Esophagus squamous epithelium (tissue), 5 donors: ENCODE measurements around the gene HLA-DPA1. TPM values are rescaled to one million over a fixed set of nuclear protein-coding genes. Genes with fewer than 3 reads are reported as not detected.

Experiments
- DNase-seq: peaks from one replicate; lab custom pipeline; 2025; lab: John Stamatoyannopoulos, UW
- H3K27ac ChIP-seq, 4 donors: fragments of 200-600 bp; sonication (generic); one replicate each; pipeline ENCODE4 v1.5.1; 2016 to 2019; ENCODE audit warnings: mild to moderate bottlenecking in 1 of 4
- H3K27me3 ChIP-seq, 4 donors: fragments of 200-600 bp; sonication (generic); 1 replicate in 3 of 4; 2 replicates in 1 of 4; pipeline versions ENCODE4 v1.5.1 to v1.6.0; 2017 to 2021; ENCODE audit warnings: antibody characterized with exemption in 1 of 4
- H3K36me3 ChIP-seq, 3 donors: fragments of 200-600 bp; sonication (generic); one replicate each; pipeline ENCODE4 v1.5.1; 2016 to 2019
- H3K4me1 ChIP-seq, 3 donors: fragments of 200-600 bp; sonication (generic); one replicate each; pipeline ENCODE4 v1.5.1; 2017 to 2019
- H3K4me3 ChIP-seq, 4 donors: fragments of 200-600 bp; sonication (generic); 1 replicate in 3 of 4; 2 replicates in 1 of 4; pipeline ENCODE4 v1.5.1; 2016 to 2019; ENCODE audit warnings: mild to moderate bottlenecking in 2 of 4, moderate library complexity in 1 of 4
- H3K9me3 ChIP-seq, 3 donors: fragments of 200-600 bp; sonication (generic); one replicate each; pipeline ENCODE4 v1.5.1; 2016 to 2019
- CTCF ChIP-seq, 6 experiments: fragments of 450-650 bp in 4 of 6; fragments of 200-600 bp in 2 of 6; sonication (generic) in 2 of 6; IDR thresholded peaks; one replicate each; pipeline ENCODE4 v1.5.1; 2016 to 2019; ENCODE audit warnings: antibody characterized with exemption in 6 of 6, mild to moderate bottlenecking in 4 of 6, moderate library complexity in 4 of 6
- POLR2A ChIP-seq, 4 donors: fragments of 450-650 bp; IDR thresholded peaks; one replicate each; pipeline ENCODE4 v1.6.1; 2017; ENCODE audit warnings: antibody characterized with exemption in 4 of 4, mild to moderate bottlenecking in 4 of 4, moderate library complexity in 3 of 4
- WGBS, 2 donors: methylation state at CpG; one replicate each; pipeline ENCODE4 v1.1.5; 2018; 5-methylcytosine and 5-hydroxymethylcytosine counted together
- intact Hi-C: fragments of 100-400 bp; cut with DNase I; formaldehyde crosslinking; loops from one replicate; pipeline ENCODE4 v1.15.0; 2022
- total RNA-seq, 4 donors: library from RNA; depleted of rRNA; stranded (reverse); fragments of >200 nt; gene quantifications; one replicate each; pipeline ENCODE4 v1.1.0, GENCODE V29; 2016
- donor health status: DM: yes; HTN: yes; CAD: no.

The HLA-DPA1 gene
- total RNA-seq, 4 donors from 2014 or later, result 6.2 to 114 (median 48.2) TPM

- Histone ChIP-seq H3K9me3 (no peaks in the 10 kb centered on the region), H3K36me3 (no peaks in the 10 kb centered on the region), H3K27me3 (no peaks in the 10 kb centered on the region), H3K27ac (no peak overlapping the region), H3K4me3 (no peak overlapping the region), H3K4me1 (peaks cover 0 to 19% (median 7%) of the 10 kb centered on the region in 3 donors)
- no peak for TF ChIP-seq POLR2A (IDR thresholded peaks at IDR 0.05)
- TF ChIP-seq CTCF (IDR thresholded peaks at IDR 0.05), result no peak
- no peak for DNase-seq
- intact Hi-C loops, result no loop called here
Measured at GRCh38 chr6:33024521-33024920, 48.9 kb downstream of the HLA-DPA1 start.

- Histone ChIP-seq H3K36me3 (no peaks in the 10 kb centered on the region), H3K4me1 (peaks cover 0 to 21% (median 11%) of the 10 kb centered on the region in 3 donors), H3K9me3 (no peaks in the 10 kb centered on the region), H3K4me3 (no peak overlapping the region), H3K27me3 (no peaks in the 10 kb centered on the region), H3K27ac (no peak overlapping the region)
- 58 to 87% methylated on average over 2 to 3 of the region's 3 CpGs for WGBS, 2 donors
- TF ChIP-seq CTCF (IDR thresholded peaks at IDR 0.05) (no peak), POLR2A (IDR thresholded peaks at IDR 0.05) (no peak)
- intact Hi-C loops, result no loop called here
- no peak for DNase-seq
Measured at GRCh38 chr6:33023536-33023935, 49.9 kb downstream of the HLA-DPA1 start.

GRCh38 chr6:33021917-33022316, 51.5 kb downstream of the HLA-DPA1 start:
- peaks cover 0 to 28% (median 21%) of the 10 kb centered on the region in 3 donors for H3K4me1 ChIP-seq
- H3K4me3 ChIP-seq, result no peak overlapping the region
- H3K27me3 ChIP-seq, result peaks cover 0 to 4% (median 0%) of the 10 kb centered on the region in 4 donors
- TF ChIP-seq POLR2A (IDR thresholded peaks at IDR 0.05), result no peak
- no peak for TF ChIP-seq CTCF (IDR thresholded peaks at IDR 0.05)
- H3K9me3 ChIP-seq, result no peaks in the 10 kb centered on the region
- WGBS, 2 donors, result 95 to 100% methylated on average over 2 to 8 of the region's 11 CpGs
- DNase-seq, result no peak
- no peaks in the 10 kb centered on the region for H3K36me3 ChIP-seq
- intact Hi-C loops, result no loop called here
- H3K27ac ChIP-seq, result no peak overlapping the region

- DNase-seq, result no peak
- Histone ChIP-seq H3K36me3 (no peaks in the 10 kb centered on the region), H3K27ac (peak overlapping the region; percentile 47 to 84 (median 78)), H3K9me3 (no peaks in the 10 kb centered on the region), H3K27me3 (peaks cover 0 to 15% (median 0%) of the 10 kb centered on the region in 4 donors), H3K4me3 (peak overlapping the region in 3 of 4 donors; percentile 15 to 54 (median 25)), H3K4me1 (peaks cover 0 to 28% (median 21%) of the 10 kb centered on the region in 3 donors)
- intact Hi-C loops, result no loop called here
- TF ChIP-seq CTCF (IDR thresholded peaks at IDR 0.05), result no peak
- no peak for TF ChIP-seq POLR2A (IDR thresholded peaks at IDR 0.05)
Measured at GRCh38 chr6:33019372-33019771, 54.1 kb downstream of the HLA-DPA1 start.

- Histone ChIP-seq H3K36me3 (no peaks in the 10 kb centered on the region), H3K27me3 (peaks cover 0 to 20% (median 0%) of the 10 kb centered on the region in 4 donors), H3K4me3 (peak overlapping the region in 3 of 4 donors; percentile 15 to 54 (median 25)), H3K9me3 (no peaks in the 10 kb centered on the region), H3K27ac (peak overlapping the region; percentile 47 to 84 (median 78)), H3K4me1 (peaks cover 0 to 28% (median 21%) of the 10 kb centered on the region in 3 donors)
- TF ChIP-seq CTCF (IDR thresholded peaks at IDR 0.05), result no peak
- TF ChIP-seq POLR2A (IDR thresholded peaks at IDR 0.05), result peak in 1 of 4 donors; percentile 49
- peak; percentile 63 for DNase-seq
- intact Hi-C loops, result no loop called here
- 10 to 15% methylated on average over 5 to 6 of the region's 6 CpGs for WGBS, 2 donors
Measured at GRCh38 chr6:33018904-33019303, 54.5 kb downstream of the HLA-DPA1 start.
